Mucosa of rectum (tissue), 2 donors: Measurements from ENCODE around the gene PROM2.

Source experiments
- H3K27ac ChIP-seq, 2 donors: one replicate each; pipeline ENCODE4 v1.7.0; 2013; ENCODE audit warnings: inconsistent platforms in 2 of 2, low read depth in 2 of 2, low read length in 2 of 2
- H3K27me3 ChIP-seq, 2 donors: one replicate each; pipeline ENCODE4 v1.7.0; 2013; ENCODE audit warnings: low read length in 2 of 2; ENCODE audit not compliant: control insufficient read depth in 2 of 2, insufficient read depth in 2 of 2
- H3K36me3 ChIP-seq, 2 donors: one replicate each; pipeline ENCODE4 v1.7.0; 2013; ENCODE audit warnings: low read length in 2 of 2; ENCODE audit not compliant: control insufficient read depth in 2 of 2, insufficient read depth in 2 of 2
- H3K4me1 ChIP-seq, 2 donors: one replicate each; pipeline ENCODE4 v1.7.0; 2013; ENCODE audit warnings: low read length in 2 of 2, mild to moderate bottlenecking in 1 of 2; ENCODE audit not compliant: control insufficient read depth in 2 of 2, insufficient read depth in 2 of 2
- H3K4me3 ChIP-seq, 2 donors: one replicate each; pipeline ENCODE4 v1.7.0; 2013; ENCODE audit warnings: low read length in 2 of 2
- H3K9ac ChIP-seq, 2 donors: one replicate each; pipeline ENCODE4 v1.7.0; 2013; ENCODE audit warnings: low read length in 2 of 2, low read depth in 1 of 2, mild to moderate bottlenecking in 1 of 2
- H3K9me3 ChIP-seq, 2 donors: one replicate each; pipeline ENCODE4 v1.7.0; 2013; ENCODE audit warnings: low read length in 2 of 2; ENCODE audit not compliant: control insufficient read depth in 2 of 2
- donor health status: healthy.
- donor health status: Normal muscosa, but diverticular disease.

PROM2 gene

GRCh38 chr2:95282458-95282857 is 8.2 kb downstream of the PROM2 start:
- H3K9me3 ChIP-seq: no peaks in the 10 kb centered on the region
- no peak overlapping the region for H3K9ac ChIP-seq
- H3K27ac ChIP-seq: no peak overlapping the region
- H3K4me3 ChIP-seq: no peak overlapping the region
- peaks cover 4 to 5% of the 10 kb centered on the region in 2 donors for H3K4me1 ChIP-seq
- H3K36me3 ChIP-seq: peaks cover 15 to 17% of the 10 kb centered on the region in 2 donors
- H3K27me3 ChIP-seq: no peaks in the 10 kb centered on the region

- no peak overlapping the region for H3K27ac ChIP-seq
- no peak overlapping the region for H3K4me3 ChIP-seq
- peaks cover 17 to 20% of the 10 kb centered on the region in 2 donors for H3K36me3 ChIP-seq
- H3K4me1 ChIP-seq: no peaks in the 10 kb centered on the region
- H3K27me3 ChIP-seq: no peaks in the 10 kb centered on the region
- H3K9ac ChIP-seq: no peak overlapping the region
- no peaks in the 10 kb centered on the region for H3K9me3 ChIP-seq
Measured at GRCh38 chr2:95283562-95283961, 9.3 kb downstream of the PROM2 start.

- no peaks in the 10 kb centered on the region for H3K9me3 ChIP-seq
- H3K36me3 ChIP-seq: peaks cover 17 to 20% of the 10 kb centered on the region in 2 donors
- no peak overlapping the region for H3K9ac ChIP-seq
- H3K4me3 ChIP-seq: no peak overlapping the region
- H3K27ac ChIP-seq: no peak overlapping the region
- no peaks in the 10 kb centered on the region for H3K4me1 ChIP-seq
- no peaks in the 10 kb centered on the region for H3K27me3 ChIP-seq
Measured at GRCh38 chr2:95284886-95285541, 10.8 kb downstream of the PROM2 start.

GRCh38 chr2:95285542-95285932 is 11.3 kb downstream of the PROM2 start:
- H3K36me3 ChIP-seq: peaks cover 12 to 23% of the 10 kb centered on the region in 2 donors
- H3K4me1 ChIP-seq: no peaks in the 10 kb centered on the region
- H3K4me3 ChIP-seq: no peak overlapping the region
- H3K9me3 ChIP-seq: peaks cover 0 to 1% of the 10 kb centered on the region in 2 donors
- no peaks in the 10 kb centered on the region for H3K27me3 ChIP-seq
- no peak overlapping the region for H3K27ac ChIP-seq
- H3K9ac ChIP-seq: no peak overlapping the region

GRCh38 chr2:95287336-95287735 is 13.1 kb downstream of the PROM2 start:
- no peak overlapping the region for H3K27ac ChIP-seq
- H3K9me3 ChIP-seq: peaks cover 0 to 3% of the 10 kb centered on the region in 2 donors
- H3K27me3 ChIP-seq: no peaks in the 10 kb centered on the region
- H3K4me1 ChIP-seq: no peaks in the 10 kb centered on the region
- H3K9ac ChIP-seq: no peak overlapping the region
- no peak overlapping the region for H3K4me3 ChIP-seq
- H3K36me3 ChIP-seq: peaks cover 11 to 22% of the 10 kb centered on the region in 2 donors

GRCh38 chr2:95287806-95288205 is 13.6 kb downstream of the PROM2 start:
- Histone ChIP-seq H3K27me3 (no peaks in the 10 kb centered on the region), H3K27ac (no peak overlapping the region), H3K9ac (no peak overlapping the region), H3K36me3 (peaks cover 9 to 17% of the 10 kb centered on the region in 2 donors), H3K4me1 (no peaks in the 10 kb centered on the region), H3K4me3 (no peak overlapping the region), H3K9me3 (peaks cover 0 to 3% of the 10 kb centered on the region in 2 donors)

- H3K4me1 ChIP-seq: no peaks in the 10 kb centered on the region
- peaks cover 0 to 3% of the 10 kb centered on the region in 2 donors for H3K9me3 ChIP-seq
- H3K36me3 ChIP-seq: peaks cover 2 to 14% of the 10 kb centered on the region in 2 donors
- H3K9ac ChIP-seq: no peak overlapping the region
- no peak overlapping the region for H3K4me3 ChIP-seq
- no peak overlapping the region for H3K27ac ChIP-seq
- H3K27me3 ChIP-seq: no peaks in the 10 kb centered on the region
Measured at GRCh38 chr2:95289253-95289652, 15.0 kb downstream of the PROM2 start.

GRCh38 chr2:95291222-95291621 is 17.0 kb downstream of the PROM2 start:
- Histone ChIP-seq H3K27ac (no peak overlapping the region), H3K4me3 (no peak overlapping the region), H3K36me3 (peaks cover 0 to 14% of the 10 kb centered on the region in 2 donors), H3K27me3 (no peaks in the 10 kb centered on the region), H3K9ac (no peak overlapping the region), H3K4me1 (no peaks in the 10 kb centered on the region), H3K9me3 (peaks cover 0 to 3% of the 10 kb centered on the region in 2 donors)

- no peaks in the 10 kb centered on the region for H3K27me3 ChIP-seq
- no peak overlapping the region for H3K9ac ChIP-seq
- peaks cover 0 to 1% of the 10 kb centered on the region in 2 donors for H3K4me1 ChIP-seq
- peaks cover 0 to 3% of the 10 kb centered on the region in 2 donors for H3K9me3 ChIP-seq
- H3K27ac ChIP-seq: no peak overlapping the region
- no peak overlapping the region for H3K4me3 ChIP-seq
- H3K36me3 ChIP-seq: peaks cover 0 to 8% of the 10 kb centered on the region in 2 donors
Measured at GRCh38 chr2:95292623-95293260, 18.5 kb downstream of the PROM2 start.

GRCh38 chr2:95294579-95295250 is 20.5 kb downstream of the PROM2 start:
- H3K36me3 ChIP-seq: peaks cover 0 to 6% of the 10 kb centered on the region in 2 donors
- no peak overlapping the region for H3K9ac ChIP-seq
- no peaks in the 10 kb centered on the region for H3K27me3 ChIP-seq
- peaks cover 0 to 3% of the 10 kb centered on the region in 2 donors for H3K9me3 ChIP-seq
- peaks cover 0 to 2% of the 10 kb centered on the region in 2 donors for H3K4me1 ChIP-seq
- no peak overlapping the region for H3K4me3 ChIP-seq
- H3K27ac ChIP-seq: no peak overlapping the region
